HEK293T (cell line): ENCODE results near the gene CAPSL.
"Not testable (repeated sequence)": the region's sequence is repeated elsewhere in the genome, so short reads cannot be mapped to it uniquely, and the experiment has no call there.

Source experiments
- CTCF ChIA-PET: fragments of 350-600 bp; formaldehyde crosslinking; extraction: SDS; loops from one replicate; lab custom pipeline; 2021; ENCODE audit warnings: antibody characterized with exemption, inconsistent platforms; lab: Yijun Ruan, JAX
- POLR2A ChIA-PET: fragments of 350-600 bp; formaldehyde crosslinking; extraction: SDS; loops from one replicate; lab custom pipeline; 2020; ENCODE audit warnings: antibody characterized with exemption, inconsistent platforms; lab: Yijun Ruan, JAX
- DNase-seq: peaks from one replicate; pipeline ENCODE4 v3.0.0; 2012; ENCODE audit warnings: mixed read lengths; ENCODE audit errors: extremely low spot score
- ARNT ChIP-seq: fragments of 450-650 bp; IDR thresholded peaks from 2 replicates; pipeline ENCODE4 v1.6.1; 2017; ENCODE audit warnings: mild to moderate bottlenecking
- BHLHE40 ChIP-seq: fragments of 450-650 bp; IDR thresholded peaks from 2 replicates; pipeline ENCODE4 v1.6.1; 2016; ENCODE audit warnings: mild to moderate bottlenecking, moderate library complexity, borderline replicate concordance
- CTBP1 ChIP-seq: fragments of 450-650 bp; IDR thresholded peaks from 2 replicates; pipeline ENCODE4 v1.6.1; 2016; ENCODE audit warnings: borderline replicate concordance
- ELF4 ChIP-seq: fragments of 450-650 bp; IDR thresholded peaks from 2 replicates; pipeline ENCODE4 v1.6.1; 2017; ENCODE audit warnings: antibody characterized with exemption
- FOXA1 ChIP-seq: fragments of 450-650 bp; IDR thresholded peaks from 2 replicates; pipeline ENCODE4 v1.6.1; 2016; ENCODE audit warnings: mild to moderate bottlenecking
- FOXK2 ChIP-seq: fragments of 450-650 bp; IDR thresholded peaks from 2 replicates; pipeline ENCODE4 v1.6.1; 2016; ENCODE audit warnings: mild to moderate bottlenecking
- FOXM1 ChIP-seq: fragments of 450-650 bp; IDR thresholded peaks from 2 replicates; pipeline ENCODE4 v1.6.1; 2017; ENCODE audit warnings: mild to moderate bottlenecking, borderline replicate concordance
- HDGF ChIP-seq: fragments of 450-650 bp; IDR thresholded peaks from 2 replicates; pipeline ENCODE4 v1.6.1; 2017; ENCODE audit warnings: antibody characterized with exemption, borderline replicate concordance
- L3MBTL2 ChIP-seq: fragments of 450-650 bp; conservative IDR thresholded peaks from 2 replicates; pipeline ENCODE4 v1.6.1; 2016; ENCODE audit warnings: mild to moderate bottlenecking
- LEF1 ChIP-seq: fragments of 450-650 bp; IDR thresholded peaks from 2 replicates; pipeline ENCODE4 v1.6.1; 2017; ENCODE audit warnings: mild to moderate bottlenecking, borderline replicate concordance
- NFRKB ChIP-seq: fragments of 450-650 bp; IDR thresholded peaks from 2 replicates; pipeline ENCODE4 v1.6.1; 2016; ENCODE audit warnings: mild to moderate bottlenecking, moderate library complexity
- SP1 ChIP-seq: fragments of 450-650 bp; IDR thresholded peaks from 2 replicates; pipeline ENCODE4 v1.6.1; 2017
- SUZ12 ChIP-seq: fragments of 450-650 bp; IDR thresholded peaks from 2 replicates; pipeline ENCODE4 v1.6.1; 2016; ENCODE audit warnings: mild to moderate bottlenecking
- TARDBP ChIP-seq: fragments of 450-650 bp; IDR thresholded peaks from 2 replicates; pipeline ENCODE4 v1.6.1; 2016
- ZNF384 ChIP-seq: fragments of 450-650 bp; IDR thresholded peaks from 2 replicates; pipeline ENCODE4 v1.6.1; 2016
- TF ChIP-seq, protein P1 (sequence below): fragments of 450-650 bp; IDR thresholded peaks from 2 replicates; pipeline ENCODE4 v1.6.1; 2016

CAPSL gene

DNA sequence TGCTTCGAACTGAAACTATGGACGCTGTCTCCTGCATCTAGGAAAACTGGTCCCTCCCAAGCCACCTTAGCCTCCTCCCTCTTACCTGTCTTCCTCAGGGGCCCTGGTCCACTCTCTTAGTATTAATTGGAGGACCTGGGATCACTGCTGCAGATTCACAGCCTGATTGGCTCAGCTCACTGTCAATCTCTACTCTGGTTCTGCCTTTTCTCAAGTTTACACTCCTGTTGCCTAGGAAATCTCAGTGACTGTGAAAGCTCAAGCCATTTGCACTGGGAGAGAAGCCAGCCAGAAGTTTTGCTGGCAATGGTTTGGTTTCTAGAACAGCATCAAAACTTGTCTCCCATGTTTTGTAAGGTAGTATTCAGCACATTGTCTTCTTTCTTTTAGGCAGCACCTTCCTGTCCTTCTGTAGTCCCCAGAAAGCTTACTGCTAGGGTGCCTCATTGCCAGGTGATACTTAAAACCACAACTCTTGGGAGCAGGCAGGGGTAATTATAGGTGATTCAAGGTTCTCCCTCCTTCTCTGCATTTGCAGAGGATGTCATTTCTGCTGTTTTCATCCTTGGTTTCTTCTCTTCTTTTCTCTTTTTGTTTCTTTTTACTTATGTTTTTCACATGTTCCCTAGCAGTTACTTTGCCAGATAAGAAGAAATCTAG lies at the start of gene CAPSL:
Gene CAPSL (minus strand): TSS at position 55 of the 660 bp plus-strand sequence. CDS start 17,502 bp downstream, outside the sequence.
- ChIA-PET POLR2A (no interaction called here), CTCF (interaction anchor here (0.7 kb wide), 1 partner anchor 29 kb away, joined by 6 read pairs; no protein-coding TSS in a partner anchor)
- TF ChIP-seq LEF1, result no peak
- TF ChIP-seq, protein P1, sequence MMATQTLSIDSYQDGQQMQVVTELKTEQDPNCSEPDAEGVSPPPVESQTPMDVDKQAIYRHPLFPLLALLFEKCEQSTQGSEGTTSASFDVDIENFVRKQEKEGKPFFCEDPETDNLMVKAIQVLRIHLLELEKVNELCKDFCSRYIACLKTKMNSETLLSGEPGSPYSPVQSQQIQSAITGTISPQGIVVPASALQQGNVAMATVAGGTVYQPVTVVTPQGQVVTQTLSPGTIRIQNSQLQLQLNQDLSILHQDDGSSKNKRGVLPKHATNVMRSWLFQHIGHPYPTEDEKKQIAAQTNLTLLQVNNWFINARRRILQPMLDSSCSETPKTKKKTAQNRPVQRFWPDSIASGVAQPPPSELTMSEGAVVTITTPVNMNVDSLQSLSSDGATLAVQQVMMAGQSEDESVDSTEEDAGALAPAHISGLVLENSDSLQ, result peak; percentile 88
- peak; percentile 12 for DNase-seq

- CTCF ChIA-PET, result no interaction called here
- POLR2A ChIA-PET, result no interaction called here
- no peak for DNase-seq
- TF ChIP-seq ARNT, result no peak
- no peak for TF ChIP-seq NFRKB
- no peak for TF ChIP-seq LEF1
- TF ChIP-seq BHLHE40, result no peak
- no peak for TF ChIP-seq TARDBP
- no peak for TF ChIP-seq FOXM1
- no peak for TF ChIP-seq L3MBTL2
These were observed 49.4 kb upstream of the CAPSL start for GRCh38 chr5:35987776-35988175.

GRCh38 chr5:35979715-35980114 lies 41.3 kb upstream of the CAPSL start:
- CTCF ChIA-PET, result no interaction called here
- DNase-seq, result no peak
- no peak for TF ChIP-seq L3MBTL2
- TF ChIP-seq, protein P1, result no peak
- no peak for TF ChIP-seq FOXM1
- TF ChIP-seq CTBP1, result no peak
- no peak for TF ChIP-seq ZNF384
- no peak for TF ChIP-seq FOXA1
- TF ChIP-seq BHLHE40, result no peak
- TF ChIP-seq LEF1, result no peak
- TF ChIP-seq ELF4, result no peak
- no peak for TF ChIP-seq ARNT
- TF ChIP-seq SP1, result no peak
- no peak for TF ChIP-seq SUZ12
- TF ChIP-seq NFRKB, result no peak
- no peak for TF ChIP-seq HDGF
- POLR2A ChIA-PET, result no interaction called here

DNA sequence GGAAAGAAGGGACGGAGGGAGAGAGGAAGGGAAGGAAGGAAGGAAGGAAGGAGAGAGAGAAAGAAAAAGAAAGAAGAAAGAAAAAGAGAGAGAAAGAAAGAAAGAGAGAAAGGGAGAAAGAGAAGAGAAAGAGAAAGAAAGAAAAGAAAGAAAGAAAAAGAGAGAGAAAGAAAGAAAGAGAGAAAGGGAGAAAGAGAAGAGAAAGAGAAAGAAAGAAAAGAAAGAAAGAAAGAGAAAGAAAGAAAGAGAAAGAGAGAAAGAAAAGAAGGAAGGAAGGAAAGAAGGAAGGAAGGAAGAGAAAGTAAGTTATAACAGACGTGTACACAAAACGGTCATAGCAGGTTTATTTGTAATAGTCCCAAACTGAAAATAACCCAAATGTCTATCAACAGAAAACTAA lies 38.4 kb upstream of the CAPSL start:
- POLR2A ChIA-PET, CTCF ChIA-PET, DNase-seq: not testable (repeated sequence)

- TF ChIP-seq BHLHE40 (no peak), FOXM1 (no peak), ARNT (no peak), NFRKB (no peak), CTBP1 (no peak), ELF4 (no peak), FOXA1 (no peak), L3MBTL2 (no peak), ZNF384 (no peak), SP1 (no peak), LEF1 (no peak), TARDBP (no peak), FOXK2 (no peak)
- TF ChIP-seq, protein P1, result no peak
- no peak for DNase-seq
- ChIA-PET CTCF (interaction anchor here (0.6 kb wide), 1 partner anchor 156 kb away, joined by 4 read pairs; no protein-coding TSS in a partner anchor), POLR2A (no interaction called here)
These were observed 36.1 kb upstream of the CAPSL start for GRCh38 chr5:35974570-35974969.

DNA sequence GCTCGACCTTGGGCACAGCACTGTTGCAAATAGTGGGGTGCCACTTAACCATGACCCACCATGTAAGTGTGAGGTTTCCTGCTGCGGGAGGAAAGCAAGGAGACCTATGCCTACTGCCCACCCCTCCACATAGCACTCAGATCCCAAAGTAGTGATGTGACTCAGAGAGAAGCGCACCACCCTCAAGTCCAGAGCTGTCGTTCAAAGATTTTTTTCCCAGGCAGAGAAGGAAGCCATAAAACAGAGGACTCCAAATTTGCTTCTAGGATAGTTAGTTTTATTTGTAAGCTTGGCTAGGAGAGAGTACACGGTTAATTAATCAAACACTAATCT lies 33.4 kb upstream of the CAPSL start:
- ChIA-PET CTCF (interaction anchor here (0.7 kb wide), 1 partner anchor 46 kb away, joined by 3 read pairs; no protein-coding TSS in a partner anchor), POLR2A (no interaction called here)
- TF ChIP-seq BHLHE40 (no peak), L3MBTL2 (no peak), ARNT (no peak), ELF4 (no peak), LEF1 (no peak), ZNF384 (no peak), FOXA1 (no peak), CTBP1 (no peak), HDGF (no peak), FOXK2 (no peak), TARDBP (no peak), NFRKB (no peak), SUZ12 (no peak), FOXM1 (no peak), SP1 (no peak)
- TF ChIP-seq, protein P1, result no peak
- DNase-seq, result no peak
